Trophoblast cell (in vitro differentiated cells and primary cell): ENCODE results near the gene CABCOCO1. TPM values are rescaled to one million over a fixed set of nuclear protein-coding genes. Genes with fewer than 3 reads are reported as not detected.
A peak's percentile ranks its signal among the peaks of the same experiment; 100 is the strongest.

Source experiments
- DNase-seq, 2 donors: peaks; one replicate each; pipeline ENCODE4 v3.0.0-alpha.2; 2016
- H2AFZ ChIP-seq: 2 replicates; pipeline ENCODE4 v1.6.1; 2013; ENCODE audit warnings: low read length, moderate library complexity, mild to moderate bottlenecking; ENCODE audit not compliant: insufficient read depth, poor library complexity
- H2AK5ac ChIP-seq: 2 replicates; pipeline ENCODE4 v1.6.1; 2013; ENCODE audit warnings: mild to moderate bottlenecking, low read length
- H2BK120ac ChIP-seq: 2 replicates; pipeline ENCODE4 v1.6.1; 2013; ENCODE audit warnings: low read length, mild to moderate bottlenecking, moderate library complexity; ENCODE audit not compliant: insufficient read depth, poor library complexity
- H2BK12ac ChIP-seq: 2 replicates; pipeline ENCODE4 v1.6.1; 2013; ENCODE audit warnings: mild to moderate bottlenecking, low read length, moderate library complexity
- H2BK5ac ChIP-seq: 2 replicates; pipeline ENCODE4 v1.6.1; 2013; ENCODE audit warnings: low read length, low read depth, moderate library complexity, mild to moderate bottlenecking; ENCODE audit not compliant: poor library complexity
- H3K14ac ChIP-seq: 2 replicates; pipeline ENCODE4 v1.6.1; 2013; ENCODE audit warnings: mild to moderate bottlenecking, low read length
- H3K18ac ChIP-seq: 2 replicates; pipeline ENCODE4 v1.6.1; 2013; ENCODE audit warnings: mild to moderate bottlenecking, low read length
- H3K23ac ChIP-seq: 2 replicates; pipeline ENCODE4 v1.6.1; 2013; ENCODE audit warnings: low read length
- H3K27ac ChIP-seq: 2 replicates; pipeline ENCODE4 v1.5.1; 2013; ENCODE audit warnings: low read depth, mild to moderate bottlenecking, inconsistent platforms, low read length, moderate library complexity
- H3K27me3 ChIP-seq: 2 replicates; pipeline ENCODE4 v1.6.1; 2013; ENCODE audit warnings: inconsistent platforms, mild to moderate bottlenecking, low read length, moderate library complexity; ENCODE audit not compliant: insufficient read depth
- H3K36me3 ChIP-seq, 2 experiments: 1 replicate in 1 of 2; 2 replicates in 1 of 2; pipeline ENCODE4 v1.6.1; 2013; ENCODE audit warnings: low read length in 2 of 2, mild to moderate bottlenecking in 2 of 2, moderate library complexity in 1 of 2; ENCODE audit not compliant: insufficient read depth in 2 of 2, control insufficient read depth in 1 of 2
- H3K4ac ChIP-seq: 2 replicates; pipeline ENCODE4 v1.6.1; 2013; ENCODE audit warnings: low read depth, mild to moderate bottlenecking, low read length, moderate library complexity
- H3K4me1 ChIP-seq, 2 experiments: 1 replicate in 1 of 2; 2 replicates in 1 of 2; pipeline ENCODE4 v1.6.1; 2013; ENCODE audit warnings: low read length in 2 of 2, mild to moderate bottlenecking in 2 of 2, moderate library complexity in 1 of 2; ENCODE audit not compliant: insufficient read depth in 2 of 2, control insufficient read depth in 1 of 2
- H3K4me2 ChIP-seq: 2 replicates; pipeline ENCODE4 v1.6.1; 2013; ENCODE audit warnings: inconsistent platforms, mild to moderate bottlenecking, low read length, moderate library complexity
- H3K4me3 ChIP-seq: 2 replicates; pipeline ENCODE4 v1.5.1; 2013; ENCODE audit warnings: mild to moderate bottlenecking, low read depth, low read length, inconsistent platforms
- H3K79me1 ChIP-seq: one replicate; pipeline ENCODE4 v1.6.1; 2013; ENCODE audit warnings: low read length
- H3K79me2 ChIP-seq: 2 replicates; pipeline ENCODE4 v1.6.1; 2013; ENCODE audit warnings: low read length, mild to moderate bottlenecking; ENCODE audit not compliant: control insufficient read depth, insufficient read depth, poor library complexity
- H3K9ac ChIP-seq: 2 replicates; pipeline ENCODE4 v1.6.1; 2013; ENCODE audit warnings: mild to moderate bottlenecking, low read length
- H3K9me3 ChIP-seq: 2 replicates; pipeline ENCODE4 v1.6.1; 2013; ENCODE audit warnings: low read depth, mild to moderate bottlenecking, control low read depth, inconsistent platforms, low read length; ENCODE audit not compliant: insufficient read depth
- H4K12ac ChIP-seq: 2 replicates; pipeline ENCODE4 v1.6.1; 2013; ENCODE audit warnings: low read depth, mild to moderate bottlenecking, low read length, moderate library complexity
- H4K8ac ChIP-seq: 2 replicates; pipeline ENCODE4 v1.6.1; 2013; ENCODE audit warnings: low read depth, mild to moderate bottlenecking, low read length, moderate library complexity
- H4K91ac ChIP-seq: one replicate; pipeline ENCODE4 v1.6.1; 2013; ENCODE audit warnings: low read depth, mild to moderate bottlenecking, low read length, moderate library complexity
- WGBS: extraction: QIAGEN DNeasy Blood & Tissue Kit; methylation state at CpG from one replicate; pipeline ENCODE4 v1.1.7; 2013; ENCODE audit warnings: missing lambda C conversion rate; ENCODE audit not compliant: insufficient read length, insufficient coverage; ENCODE audit errors: extremely low coverage; 5-methylcytosine and 5-hydroxymethylcytosine counted together
- polyA plus RNA-seq: library from polyadenylated mRNA; stranded (reverse); fragments of 200-250 nt; gene quantifications from 2 replicates; pipeline ENCODE4 v1.2.3, GENCODE V29; 2013

CABCOCO1 gene, protein sequence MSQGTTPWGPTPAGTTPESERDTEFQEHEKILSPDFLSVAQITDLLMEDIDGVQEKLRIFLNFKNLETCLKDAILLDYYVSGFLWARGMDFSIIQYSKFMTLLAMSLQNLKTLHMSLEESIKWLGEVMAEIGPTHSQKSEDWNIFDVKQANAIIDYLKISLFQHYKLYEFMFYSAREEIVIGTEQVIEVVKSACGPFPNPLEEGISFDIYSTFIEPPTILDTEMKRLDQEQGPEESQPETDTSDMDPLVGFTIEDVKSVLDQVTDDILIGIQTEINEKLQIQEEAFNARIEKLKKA
- polyA plus RNA-seq = 0.04 TPM in 1 of 2 replicates, not detected in the other

DNA sequence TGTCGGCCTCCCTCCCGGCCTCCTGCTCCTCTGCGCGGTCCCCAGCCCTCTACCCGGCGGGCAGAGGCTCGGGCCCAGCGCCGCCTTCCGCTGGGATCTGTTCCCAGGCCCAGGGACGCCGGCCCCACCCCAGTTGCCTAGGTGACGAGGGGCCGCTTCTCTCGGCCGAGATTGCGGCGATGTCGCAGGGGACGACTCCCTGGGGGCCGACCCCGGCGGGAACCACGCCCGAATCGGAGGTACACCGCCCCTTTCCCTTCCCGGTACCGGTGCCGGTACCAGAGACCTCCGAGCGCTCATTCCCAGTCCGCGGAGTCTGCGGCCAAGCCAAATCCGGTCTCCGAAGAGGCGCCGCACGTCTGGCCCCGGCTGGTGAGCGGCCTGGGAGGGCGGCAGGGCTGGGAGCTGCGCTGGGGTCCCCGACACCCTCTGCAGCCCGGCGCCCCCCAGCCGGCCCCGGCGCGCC, at the start of gene CABCOCO1:
TSS of gene CABCOCO1 (plus strand) at position 136 of the 466 bp plus-strand sequence. CDS start at position 180, 44 bp downstream.
- peak within 1 kb of the TSS; percentile 55 for H4K91ac ChIP-seq
- H3K9me3 ChIP-seq = no peaks in the 10 kb centered on the region
- H3K79me1 ChIP-seq = peaks cover 3% of the 10 kb centered on the region
- no peak within 1 kb of the TSS for H2BK5ac ChIP-seq
- WGBS = no CpG with 5 or more reads among the region's 51 CpGs
- peaks cover 4% of the 10 kb centered on the region in 2 experiments for H3K4me1 ChIP-seq
- H2BK120ac ChIP-seq = no peak within 1 kb of the TSS
- H3K4ac ChIP-seq = no peak within 1 kb of the TSS
- H2AK5ac ChIP-seq = no peak within 1 kb of the TSS
- H3K27ac ChIP-seq = no peak within 1 kb of the TSS
- H2BK12ac ChIP-seq = peak within 1 kb of the TSS; percentile 58
- DNase-seq = peak; percentile 27 to 63
- H4K8ac ChIP-seq = peak within 1 kb of the TSS; percentile 67
- no peak within 1 kb of the TSS for H3K23ac ChIP-seq
- H3K4me3 ChIP-seq = peak within 1 kb of the TSS; percentile 78
- H3K27me3 ChIP-seq = no peaks in the 10 kb centered on the region
- no peak within 1 kb of the TSS for H3K9ac ChIP-seq
- peak within 1 kb of the TSS; percentile 75 for H4K12ac ChIP-seq
- peak within 1 kb of the TSS; percentile 97 for H3K4me2 ChIP-seq
- peak within 1 kb of the TSS; percentile 86 for H2AFZ ChIP-seq
- no peaks in the 10 kb centered on the region for H3K79me2 ChIP-seq
- H3K36me3 ChIP-seq = no peaks in the 10 kb centered on the region
- no peak within 1 kb of the TSS for H3K18ac ChIP-seq
- H3K14ac ChIP-seq = peak within 1 kb of the TSS; percentile 51

DNA sequence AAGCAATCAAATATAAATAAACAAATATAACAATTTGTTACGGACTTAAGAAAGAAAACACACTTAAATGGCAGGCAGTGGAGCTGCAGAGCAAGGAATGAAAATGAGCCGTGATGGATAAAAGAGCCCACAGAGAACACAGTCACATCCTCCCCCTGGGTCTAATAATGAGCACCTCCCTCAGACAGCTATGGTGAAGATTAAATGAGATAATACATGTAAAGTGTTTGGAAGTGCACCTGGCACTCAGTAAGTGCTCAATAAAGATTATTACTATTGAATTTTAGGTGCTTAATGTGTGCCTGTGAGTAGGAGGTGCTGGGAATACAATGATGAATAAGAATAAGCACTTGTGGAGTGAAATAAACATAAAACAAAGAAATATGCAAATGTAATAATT, 49.1 kb upstream of the CABCOCO1 start:
- Histone ChIP-seq H2AFZ (no peak overlapping the region), H3K14ac (no peak overlapping the region), H4K91ac (no peak overlapping the region), H2BK12ac (no peak overlapping the region), H4K12ac (no peak overlapping the region), H3K79me1 (no peaks in the 10 kb centered on the region), H4K8ac (no peak overlapping the region), H3K4me1 (no peaks in the 10 kb centered on the region), H3K4me3 (no peak overlapping the region), H2BK120ac (no peak overlapping the region), H3K18ac (no peak overlapping the region), H3K23ac (no peak overlapping the region), H3K36me3 (no peaks in the 10 kb centered on the region), H3K27me3 (no peaks in the 10 kb centered on the region), H3K9me3 (no peaks in the 10 kb centered on the region), H3K9ac (no peak overlapping the region), H3K79me2 (no peaks in the 10 kb centered on the region), H3K4me2 (no peak overlapping the region), H3K4ac (no peak overlapping the region), H2BK5ac (no peak overlapping the region), H3K27ac (no peak overlapping the region), H2AK5ac (no peak overlapping the region)
- no peak for DNase-seq
- WGBS = no CpG with 5 or more reads among the region's 2 CpGs

- Histone ChIP-seq H2AFZ (no peak overlapping the region), H3K4ac (no peak overlapping the region), H3K18ac (no peak overlapping the region), H3K23ac (no peak overlapping the region), H2BK5ac (no peak overlapping the region), H3K27ac (no peak overlapping the region), H3K9me3 (no peaks in the 10 kb centered on the region), H3K4me1 (no peaks in the 10 kb centered on the region), H3K36me3 (no peaks in the 10 kb centered on the region), H2BK120ac (no peak overlapping the region), H4K91ac (no peak overlapping the region), H3K27me3 (no peaks in the 10 kb centered on the region), H3K14ac (no peak overlapping the region), H4K8ac (no peak overlapping the region), H4K12ac (no peak overlapping the region), H3K79me2 (no peaks in the 10 kb centered on the region), H3K79me1 (no peaks in the 10 kb centered on the region), H2BK12ac (no peak overlapping the region), H3K4me2 (no peak overlapping the region), H2AK5ac (no peak overlapping the region), H3K9ac (no peak overlapping the region), H3K4me3 (no peak overlapping the region)
- WGBS = no CpG with 5 or more reads among the region's 4 CpGs
- DNase-seq = no peak
Measured at GRCh38 chr10:61616611-61617010, 46.1 kb upstream of the CABCOCO1 start.

GRCh38 chr10:61617180-61617579, 45.5 kb upstream of the CABCOCO1 start:
- no peak overlapping the region for H2BK12ac ChIP-seq
- H3K27me3 ChIP-seq = no peaks in the 10 kb centered on the region
- no peak overlapping the region for H4K91ac ChIP-seq
- no peak overlapping the region for H3K4ac ChIP-seq
- no peak overlapping the region for H3K4me3 ChIP-seq
- H3K9ac ChIP-seq = no peak overlapping the region
- no peaks in the 10 kb centered on the region for H3K9me3 ChIP-seq
- H2AK5ac ChIP-seq = no peak overlapping the region
- H3K23ac ChIP-seq = no peak overlapping the region
- H3K36me3 ChIP-seq = no peaks in the 10 kb centered on the region
- no peaks in the 10 kb centered on the region for H3K79me2 ChIP-seq
- H2BK5ac ChIP-seq = no peak overlapping the region
- no peak overlapping the region for H3K14ac ChIP-seq
- H3K4me2 ChIP-seq = no peak overlapping the region
- H2AFZ ChIP-seq = no peak overlapping the region
- no peak overlapping the region for H2BK120ac ChIP-seq
- no peaks in the 10 kb centered on the region for H3K4me1 ChIP-seq
- H4K12ac ChIP-seq = no peak overlapping the region
- no peak overlapping the region for H4K8ac ChIP-seq
- H3K27ac ChIP-seq = no peak overlapping the region
- no peak for DNase-seq
- no peaks in the 10 kb centered on the region for H3K79me1 ChIP-seq
- H3K18ac ChIP-seq = no peak overlapping the region
